Adrenal gland (tissue), 5 donors: ENCODE measurements around the gene AHCYL1.

Source experiments
- POLR2A ChIP-seq, 2 donors: fragments of 450-650 bp; IDR thresholded peaks; one replicate each; pipeline ENCODE4 v1.6.1; 2017; ENCODE audit warnings: antibody characterized with exemption in 2 of 2, mild to moderate bottlenecking in 2 of 2, moderate library complexity in 1 of 2
- TF ChIP-seq, protein P1 (sequence below), 6 experiments: fragments of 450-650 bp in 4 of 6; fragments of 200-600 bp in 2 of 6; sonication (generic) in 1 of 6; IDR thresholded peaks; 1 replicate in 5 of 6; 2 replicates in 1 of 6; pipeline versions ENCODE4 v1.5.1 to v1.8.0; 2016 to 2021; ENCODE audit warnings: antibody characterized with exemption in 6 of 6, mild to moderate bottlenecking in 2 of 6, moderate library complexity in 1 of 6
- donor health status: DM: no; HTN: no; CAD: no.

DNA sequence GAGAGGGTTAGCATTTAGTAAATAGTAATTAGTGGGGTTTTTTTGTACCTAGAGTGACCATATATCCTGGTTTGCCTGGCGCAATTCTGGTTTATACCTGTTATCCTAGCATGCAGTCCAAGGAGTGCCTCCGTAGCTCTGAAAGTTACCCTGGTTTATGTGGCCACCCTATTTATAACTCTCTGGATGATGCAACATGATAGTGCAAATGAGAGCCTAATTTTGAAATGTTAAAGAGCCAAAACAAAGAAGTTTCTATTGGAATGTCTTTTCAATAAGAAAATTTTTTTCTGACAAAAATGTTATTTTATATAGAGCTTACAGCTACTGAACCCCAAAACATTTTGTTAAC lies 5.7 kb downstream of the AHCYL1 start:
- TF ChIP-seq, protein P1, sequence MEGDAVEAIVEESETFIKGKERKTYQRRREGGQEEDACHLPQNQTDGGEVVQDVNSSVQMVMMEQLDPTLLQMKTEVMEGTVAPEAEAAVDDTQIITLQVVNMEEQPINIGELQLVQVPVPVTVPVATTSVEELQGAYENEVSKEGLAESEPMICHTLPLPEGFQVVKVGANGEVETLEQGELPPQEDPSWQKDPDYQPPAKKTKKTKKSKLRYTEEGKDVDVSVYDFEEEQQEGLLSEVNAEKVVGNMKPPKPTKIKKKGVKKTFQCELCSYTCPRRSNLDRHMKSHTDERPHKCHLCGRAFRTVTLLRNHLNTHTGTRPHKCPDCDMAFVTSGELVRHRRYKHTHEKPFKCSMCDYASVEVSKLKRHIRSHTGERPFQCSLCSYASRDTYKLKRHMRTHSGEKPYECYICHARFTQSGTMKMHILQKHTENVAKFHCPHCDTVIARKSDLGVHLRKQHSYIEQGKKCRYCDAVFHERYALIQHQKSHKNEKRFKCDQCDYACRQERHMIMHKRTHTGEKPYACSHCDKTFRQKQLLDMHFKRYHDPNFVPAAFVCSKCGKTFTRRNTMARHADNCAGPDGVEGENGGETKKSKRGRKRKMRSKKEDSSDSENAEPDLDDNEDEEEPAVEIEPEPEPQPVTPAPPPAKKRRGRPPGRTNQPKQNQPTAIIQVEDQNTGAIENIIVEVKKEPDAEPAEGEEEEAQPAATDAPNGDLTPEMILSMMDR (IDR thresholded peaks at IDR 0.05), result no peak
- no peak for TF ChIP-seq POLR2A (IDR thresholded peaks at IDR 0.05)
